Activated T-cell treated with anti-CD3 and anti-CD28 coated beads, Interleukin-2, amount 50 U/mL, for 72 hours (primary cell): Measurements from ENCODE around the gene RPTOR. TPM values are rescaled to one million over a fixed set of nuclear protein-coding genes. Genes with fewer than 3 reads are reported as not detected.

Source experiments
- ATAC-seq, 2 donors: fragments of 150-1000 bp; cut with Tn5 transposase; replicated peaks in 1 of 2; 2 replicates each; pipeline ENCODE4 v1.10.0; 2021; ENCODE audit warnings: moderate library complexity in 2 of 2, mild to moderate bottlenecking in 1 of 2
- DNase-seq, 2 donors: peaks; one replicate each; pipeline ENCODE4 v3.0.0; 2021 to 2022; ENCODE audit warnings: mixed read lengths in 1 of 2
- H3K27ac Mint-ChIP-seq: one replicate; pipeline ENCODE4 v1.8.0; 2022; ENCODE audit warnings: mild to moderate bottlenecking, moderate library complexity, mixed read lengths
- H3K27me3 Mint-ChIP-seq: one replicate; pipeline ENCODE4 v1.8.0; 2022; ENCODE audit warnings: low read depth, mixed read lengths
- H3K36me3 Mint-ChIP-seq, 2 donors: one replicate each; pipeline ENCODE4 v1.8.0; 2022; ENCODE audit warnings: mixed read lengths in 2 of 2, mild to moderate bottlenecking in 1 of 2; ENCODE audit not compliant: insufficient read depth in 2 of 2
- H3K4me1 Mint-ChIP-seq: one replicate; pipeline ENCODE4 v1.8.0; 2022; ENCODE audit warnings: low read depth, mixed read lengths
- H3K4me3 Mint-ChIP-seq, 2 donors: one replicate each; pipeline ENCODE4 v1.8.0; 2022; ENCODE audit warnings: mild to moderate bottlenecking in 2 of 2, mixed read lengths in 2 of 2, moderate library complexity in 2 of 2
- H3K9me3 Mint-ChIP-seq, 2 donors: one replicate each; pipeline ENCODE4 v1.8.0; 2022; ENCODE audit warnings: mixed read lengths in 2 of 2
- total RNA-seq, 2 donors: library from RNA; stranded (reverse); gene quantifications; one replicate each; pipeline ENCODE4 v1.2.3, GENCODE V29; 2022

RPTOR gene
- total RNA-seq, 2 donors from 2014 or later: 50.8 to 62.0 TPM

- peak overlapping the region in 1 of 2 donors; percentile 60 for H3K4me3 Mint-ChIP-seq
- peaks cover 0 to 2% of the 10 kb centered on the region in 2 donors for H3K36me3 Mint-ChIP-seq
- H3K27me3 Mint-ChIP-seq: no peaks in the 10 kb centered on the region
- peaks cover 47% of the 10 kb centered on the region for H3K4me1 Mint-ChIP-seq
- H3K27ac Mint-ChIP-seq: peak overlapping the region; percentile 79
- H3K9me3 Mint-ChIP-seq: no peaks in the 10 kb centered on the region
- DNase-seq (no peak), ATAC-seq (no peak)
Observed at GRCh38 chr17:80935526-80935925, 390.9 kb downstream of the RPTOR start.

DNA sequence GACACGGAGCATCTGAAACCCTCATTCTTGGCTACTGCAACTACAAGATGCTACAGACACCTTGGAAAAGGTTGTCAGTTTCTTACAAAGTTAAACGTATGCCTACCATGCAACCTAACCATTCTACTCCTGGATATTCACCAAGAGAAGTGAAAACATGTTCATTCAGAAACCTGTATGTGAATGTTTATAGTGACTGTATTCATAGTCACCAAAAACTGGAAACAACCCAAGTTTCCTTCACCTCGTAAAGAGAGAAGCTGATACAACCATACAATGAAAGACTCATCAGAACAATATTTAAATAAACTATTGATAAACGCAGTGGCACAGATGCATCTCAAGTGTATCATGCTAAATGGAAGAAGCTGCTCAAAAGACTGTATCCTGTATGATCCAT is 391.6 kb downstream of the RPTOR start:
- Mint-ChIP-seq H3K4me1 (peaks cover 47% of the 10 kb centered on the region), H3K27me3 (no peaks in the 10 kb centered on the region), H3K4me3 (peak overlapping the region in 1 of 2 donors; percentile 41), H3K27ac (no peak overlapping the region), H3K36me3 (peaks cover 0 to 2% of the 10 kb centered on the region in 2 donors), H3K9me3 (no peaks in the 10 kb centered on the region)
- ATAC-seq (peak in 1 of 2 donors; percentile 52), DNase-seq (no peak)

DNA sequence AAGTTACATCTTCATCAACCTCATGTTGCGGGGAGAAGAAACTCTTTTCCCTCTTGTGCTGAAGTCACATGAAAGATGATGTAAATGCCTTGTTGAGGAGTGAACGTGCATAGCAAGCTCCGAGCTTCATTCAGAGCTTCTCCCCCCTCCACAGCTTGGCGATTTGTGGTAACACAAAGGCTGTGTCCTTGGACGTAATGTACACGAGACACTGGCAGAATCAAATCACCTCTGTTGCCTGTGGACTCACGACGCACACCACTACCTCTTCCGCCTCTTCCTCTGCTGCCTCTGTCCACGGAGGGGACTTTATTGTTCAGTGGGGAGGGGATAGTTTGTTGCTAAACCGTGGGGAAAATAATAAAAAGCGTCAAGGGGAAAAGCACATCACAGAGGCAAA is 392.1 kb downstream of the RPTOR start:
- no peak overlapping the region for H3K27ac Mint-ChIP-seq
- no peaks in the 10 kb centered on the region for H3K9me3 Mint-ChIP-seq
- no peaks in the 10 kb centered on the region for H3K27me3 Mint-ChIP-seq
- H3K4me1 Mint-ChIP-seq: peaks cover 47% of the 10 kb centered on the region
- no peak overlapping the region for H3K4me3 Mint-ChIP-seq
- no peak for DNase-seq
- no peak for ATAC-seq
- peaks cover 0 to 4% of the 10 kb centered on the region in 2 donors for H3K36me3 Mint-ChIP-seq

DNA sequence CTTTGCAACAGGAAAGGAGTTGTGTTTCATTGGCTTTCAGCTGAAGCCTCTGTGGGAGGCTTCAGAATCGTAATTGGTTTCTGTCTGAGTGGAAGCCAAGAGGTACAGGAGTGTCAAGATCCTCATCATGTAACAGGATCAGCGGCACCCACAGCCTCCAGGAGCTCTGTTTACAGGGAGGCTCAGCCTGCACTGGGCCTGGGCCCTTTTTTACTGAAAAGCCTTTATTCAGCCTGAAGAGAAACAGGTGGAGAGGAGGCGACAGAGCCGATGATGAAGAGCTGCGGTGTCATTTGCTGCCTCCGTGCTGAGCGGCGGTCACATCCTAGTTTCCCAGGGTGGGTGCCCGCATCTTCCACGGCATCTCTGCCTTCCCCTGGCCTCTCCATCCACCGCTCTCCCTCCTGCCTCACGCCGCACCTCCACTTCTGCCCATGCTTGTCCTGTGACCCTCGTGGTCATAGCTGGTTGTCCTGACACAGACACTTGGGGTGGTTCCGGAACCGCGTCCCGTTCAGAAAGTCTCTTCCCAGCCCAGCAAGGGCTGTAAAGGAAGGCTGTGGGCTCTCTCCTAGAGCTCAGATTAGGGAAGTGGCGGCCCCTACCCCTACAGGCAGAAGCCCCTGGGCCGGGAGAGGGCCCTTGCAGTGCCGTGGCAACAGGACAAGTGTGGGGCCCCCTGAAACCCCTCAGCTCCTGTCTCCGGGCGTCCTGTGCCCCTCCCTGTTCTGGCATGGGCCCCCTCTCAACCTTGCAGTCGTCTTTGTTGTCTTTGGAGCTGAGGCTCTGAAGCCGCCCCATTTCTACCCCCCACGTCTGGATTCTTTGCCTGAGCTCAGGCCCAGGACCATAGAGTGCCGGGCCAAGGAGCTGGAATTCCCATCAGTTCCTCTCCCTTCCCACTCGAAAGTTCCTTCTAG is 393.1 kb downstream of the RPTOR start:
- H3K36me3 Mint-ChIP-seq: peaks cover 0 to 4% of the 10 kb centered on the region in 2 donors
- DNase-seq (peak in 1 of 2 donors; percentile 9), ATAC-seq (peak; percentile 31 to 35)
- peak overlapping the region; percentile 14 for H3K27ac Mint-ChIP-seq
- no peaks in the 10 kb centered on the region for H3K27me3 Mint-ChIP-seq
- peak overlapping the region; percentile 50 to 75 for H3K4me3 Mint-ChIP-seq
- no peaks in the 10 kb centered on the region for H3K9me3 Mint-ChIP-seq
- peaks cover 47% of the 10 kb centered on the region for H3K4me1 Mint-ChIP-seq

DNA sequence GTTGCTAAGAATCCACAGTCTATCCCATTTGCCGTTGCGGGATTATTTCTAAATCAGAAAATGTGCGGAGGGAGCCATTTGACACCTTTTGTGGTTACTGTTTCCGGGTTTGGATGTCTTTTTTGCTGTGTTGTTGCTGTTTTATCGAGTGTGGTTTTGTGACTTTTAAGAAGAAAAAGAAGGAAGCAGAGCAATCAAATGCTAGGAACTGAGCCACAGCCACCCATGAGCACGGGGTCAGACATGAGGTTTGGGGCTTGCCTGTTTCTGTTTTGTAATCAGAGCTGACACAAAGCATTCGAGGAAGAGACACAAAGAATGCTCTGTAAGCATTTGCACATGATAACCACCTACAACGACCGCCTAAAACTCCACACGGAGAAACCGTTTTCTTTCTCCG is 393.9 kb downstream of the RPTOR start:
- Mint-ChIP-seq H3K9me3 (no peaks in the 10 kb centered on the region), H3K27ac (peak overlapping the region; percentile 14), H3K36me3 (peaks cover 0 to 4% of the 10 kb centered on the region in 2 donors), H3K4me1 (peaks cover 47% of the 10 kb centered on the region), H3K27me3 (no peaks in the 10 kb centered on the region), H3K4me3 (peak overlapping the region; percentile 50 to 75)
- ATAC-seq (peak; percentile 77 to 79), DNase-seq (peak; percentile 49 to 58)

GRCh38 chr17:80939151-80940145 is 394.8 kb downstream of the RPTOR start:
- no peaks in the 10 kb centered on the region for H3K27me3 Mint-ChIP-seq
- no peak for ATAC-seq
- DNase-seq: no peak
- peaks cover 47% of the 10 kb centered on the region for H3K4me1 Mint-ChIP-seq
- H3K36me3 Mint-ChIP-seq: peaks cover 0 to 6% of the 10 kb centered on the region in 2 donors
- no peaks in the 10 kb centered on the region for H3K9me3 Mint-ChIP-seq
- H3K4me3 Mint-ChIP-seq: peak overlapping the region; percentile 50 to 75
- peak overlapping the region; percentile 14 for H3K27ac Mint-ChIP-seq

DNA sequence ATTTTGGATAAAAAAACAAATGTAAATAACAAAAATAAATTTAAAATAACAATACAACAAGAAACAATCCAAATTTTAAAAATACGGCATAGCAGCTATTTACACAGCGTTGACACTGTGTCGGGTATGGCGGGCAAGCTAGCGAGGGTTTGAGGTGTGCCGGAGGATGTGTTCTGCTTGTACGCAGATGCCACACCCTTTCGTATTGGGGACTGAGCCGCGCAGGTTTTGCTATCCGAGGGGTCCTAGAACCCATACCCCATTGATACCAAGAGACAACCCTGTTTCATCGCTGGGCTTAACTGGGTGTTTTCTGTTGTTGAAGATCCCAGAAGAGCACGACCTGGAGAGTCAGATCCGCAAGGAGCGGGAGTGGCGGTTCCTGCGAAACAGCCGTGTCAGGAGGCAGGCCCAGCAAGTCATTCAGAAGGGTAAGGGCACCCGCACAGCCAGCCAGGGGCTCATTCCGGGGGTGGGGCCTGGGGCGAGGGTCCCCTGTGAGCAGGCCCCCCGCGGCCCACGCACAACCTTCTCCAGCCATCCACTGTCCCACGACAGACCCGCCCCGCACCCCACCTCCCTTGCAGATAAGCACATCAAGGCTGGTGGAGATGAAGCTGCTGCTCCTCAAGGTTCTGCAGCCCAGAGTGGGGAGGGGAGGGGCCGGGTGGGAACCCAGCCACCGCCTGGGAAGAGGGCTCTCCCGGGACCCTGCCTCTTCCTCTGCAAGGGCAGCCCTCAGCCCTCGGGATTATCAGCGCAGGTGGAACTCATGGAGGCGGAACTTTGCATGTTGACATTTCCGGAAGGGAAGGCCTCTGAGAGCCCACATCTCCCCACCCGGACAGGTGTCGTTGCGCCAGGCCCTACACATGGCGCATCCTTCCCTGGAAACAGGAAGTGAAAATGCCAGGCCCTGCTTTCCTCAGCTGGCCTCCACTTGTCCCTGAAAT is 395.8 kb downstream of the RPTOR start:
- H3K27ac Mint-ChIP-seq: no peak overlapping the region
- H3K36me3 Mint-ChIP-seq: peaks cover 0 to 6% of the 10 kb centered on the region in 2 donors
- H3K4me3 Mint-ChIP-seq: no peak overlapping the region
- H3K4me1 Mint-ChIP-seq: peaks cover 44% of the 10 kb centered on the region
- no peaks in the 10 kb centered on the region for H3K27me3 Mint-ChIP-seq
- no peak for ATAC-seq
- no peak for DNase-seq
- no peaks in the 10 kb centered on the region for H3K9me3 Mint-ChIP-seq

GRCh38 chr17:80941171-80941570 is 396.5 kb downstream of the RPTOR start:
- peaks cover 2 to 8% of the 10 kb centered on the region in 2 donors for H3K36me3 Mint-ChIP-seq
- H3K27ac Mint-ChIP-seq: no peak overlapping the region
- no peak overlapping the region for H3K4me3 Mint-ChIP-seq
- H3K9me3 Mint-ChIP-seq: no peaks in the 10 kb centered on the region
- ATAC-seq: no peak
- H3K27me3 Mint-ChIP-seq: no peaks in the 10 kb centered on the region
- DNase-seq: no peak
- peaks cover 36% of the 10 kb centered on the region for H3K4me1 Mint-ChIP-seq

DNA sequence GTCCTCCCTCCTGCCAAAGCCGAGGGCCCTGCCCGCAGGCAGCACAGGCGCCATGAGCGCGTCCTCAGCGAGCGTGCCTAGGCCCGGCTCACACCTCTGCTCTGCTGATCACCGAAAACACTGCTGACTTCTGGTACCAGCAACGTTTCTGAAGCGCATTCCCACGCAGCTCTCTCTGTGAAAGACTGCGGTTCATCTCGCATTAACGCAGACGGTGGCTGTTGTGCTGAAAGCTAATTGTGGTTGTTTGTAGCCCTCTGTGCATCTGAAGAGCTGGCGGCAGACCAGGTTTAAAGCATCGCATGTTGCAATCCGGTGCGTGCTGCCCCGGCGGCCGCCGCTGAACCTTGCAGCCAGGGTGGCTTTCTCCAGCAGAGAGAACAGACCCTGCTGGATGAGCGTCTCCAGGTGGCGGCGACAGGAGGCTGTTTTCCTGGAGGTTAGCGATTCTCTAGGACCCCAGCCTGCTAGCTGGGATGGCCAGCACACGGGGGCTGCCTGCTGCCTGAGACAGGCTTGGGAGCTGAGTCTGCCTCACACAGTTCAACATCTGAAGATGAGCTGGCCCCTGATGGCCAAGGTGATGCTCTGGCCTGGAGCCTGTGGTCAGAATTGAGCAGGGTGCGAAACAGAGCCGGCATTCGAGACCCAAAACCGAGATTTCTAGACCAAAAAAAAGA is 397.2 kb downstream of the RPTOR start:
- no peaks in the 10 kb centered on the region for H3K27me3 Mint-ChIP-seq
- peaks cover 29% of the 10 kb centered on the region for H3K4me1 Mint-ChIP-seq

GRCh38 chr17:80942423-80943345 is 398.0 kb downstream of the RPTOR start:
- DNase-seq: no peak
- H3K9me3 Mint-ChIP-seq: peaks cover 0 to 1% of the 10 kb centered on the region in 2 donors
- peaks cover 21% of the 10 kb centered on the region for H3K4me1 Mint-ChIP-seq
- H3K4me3 Mint-ChIP-seq: no peak overlapping the region
- no peaks in the 10 kb centered on the region for H3K27me3 Mint-ChIP-seq
- no peak overlapping the region for H3K27ac Mint-ChIP-seq
- ATAC-seq: no peak
- H3K36me3 Mint-ChIP-seq: peaks cover 9 to 17% of the 10 kb centered on the region in 2 donors

More for the DNA sequence above, 397.2 kb downstream of the RPTOR start:
- DNase-seq (no peak), ATAC-seq (no peak)
- H3K27ac Mint-ChIP-seq: no peak overlapping the region
- peaks cover 0 to 1% of the 10 kb centered on the region in 2 donors for H3K9me3 Mint-ChIP-seq
- peaks cover 8 to 15% of the 10 kb centered on the region in 2 donors for H3K36me3 Mint-ChIP-seq
- no peak overlapping the region for H3K4me3 Mint-ChIP-seq
